PC-9 (cell line): ENCODE results near the gene WDR20. TPM values are rescaled to one million over a fixed set of nuclear protein-coding genes. Genes with fewer than 3 reads are reported as not detected.
"Not testable (repeated sequence)": the region's sequence is repeated elsewhere in the genome, so short reads cannot be mapped to it uniquely, and the experiment has no call there.

Source experiments
- BruUV-seq: library from RNA; stranded (reverse); fragments of 400-500 nt; replicated peaks from 2 replicates; lab custom pipeline; 2021; lab: Mats Ljungman, UMichigan
- CTCF ChIA-PET: fragments of 300-600 bp; sonication (Branson Sonifier 250); formaldehyde crosslinking; loops from one replicate; lab custom pipeline; 2022; ENCODE audit warnings: antibody characterized with exemption; lab: Charles Lee
- POLR2A ChIA-PET: fragments of 300-600 bp; sonication (Branson Sonifier 250); formaldehyde crosslinking; loops from one replicate; lab custom pipeline; 2022; ENCODE audit warnings: antibody characterized with exemption; ENCODE audit not compliant: unreplicated experiment; lab: Charles Lee
- DNase-seq, 2 experiments: peaks; one replicate each; pipeline versions ENCODE4 v3.0.0 to v3.0.0-alpha.2; 2015 to 2022; ENCODE audit warnings: mixed read lengths in 1 of 2
- H2AFZ ChIP-seq: fragments of 200-600 bp; sonication (generic); 2 replicates; pipeline ENCODE4 v1.8.1; 2017; ENCODE audit warnings: antibody characterized with exemption
- H3F3A ChIP-seq: fragments of 200-600 bp; sonication (generic); 2 replicates; pipeline ENCODE4 v1.8.1; 2017; ENCODE audit warnings: antibody characterized with exemption, mild to moderate bottlenecking, low read depth; ENCODE audit not compliant: insufficient read depth
- H3K27ac ChIP-seq: fragments of 200-600 bp; sonication (generic); 2 replicates; pipeline ENCODE4 v1.6.1; 2016; ENCODE audit warnings: mixed run types
- H3K27me3 ChIP-seq: fragments of 200-600 bp; sonication (generic); 2 replicates; pipeline ENCODE4 v1.6.1; 2016; ENCODE audit warnings: low read depth, mixed run types; ENCODE audit not compliant: insufficient read depth
- H3K36me3 ChIP-seq: fragments of 200-600 bp; sonication (generic); 2 replicates; pipeline ENCODE4 v1.6.1; 2016; ENCODE audit warnings: low read depth, mixed run types
- H3K4me1 ChIP-seq: fragments of 200-600 bp; sonication (generic); replicated peaks from 2 replicates; pipeline ENCODE4 v1.6.1; 2016; ENCODE audit warnings: mixed run types; ENCODE audit not compliant: insufficient read depth
- H3K4me2 ChIP-seq: fragments of 200-600 bp; sonication (generic); 2 replicates; pipeline ENCODE4 v1.6.1; 2017; ENCODE audit warnings: mixed run types
- H3K4me3 ChIP-seq: fragments of 200-600 bp; sonication (generic); 2 replicates; pipeline ENCODE4 v1.6.1; 2016; ENCODE audit warnings: mixed run types
- H3K79me2 ChIP-seq: fragments of 200-600 bp; sonication (generic); 2 replicates; pipeline ENCODE4 v1.6.1; 2017; ENCODE audit warnings: low read depth, mixed run types
- H3K9me2 ChIP-seq: fragments of 200-600 bp; sonication (generic); 2 replicates; pipeline ENCODE4 v1.8.1; 2017; ENCODE audit warnings: mild to moderate bottlenecking; ENCODE audit not compliant: insufficient read depth
- H3K9me3 ChIP-seq: fragments of 200-600 bp; sonication (generic); 2 replicates; pipeline ENCODE4 v1.8.1; 2016; ENCODE audit warnings: low read depth; ENCODE audit not compliant: insufficient read depth
- H4K20me1 ChIP-seq: fragments of 200-600 bp; sonication (generic); 2 replicates; pipeline ENCODE4 v1.8.1; 2017; ENCODE audit not compliant: insufficient read depth
- CTCF ChIP-seq: fragments of 200-600 bp; sonication (generic); conservative IDR thresholded peaks from 2 replicates; pipeline ENCODE4 v1.6.1; 2017; ENCODE audit warnings: mixed run types, antibody characterized with exemption, mild to moderate bottlenecking, moderate library complexity
- EZH2 ChIP-seq: fragments of 200-600 bp; sonication (generic); IDR thresholded peaks from 2 replicates; pipeline ENCODE4 v1.8.0; 2017; ENCODE audit warnings: antibody characterized with exemption, low read depth
- intact Hi-C: fragments of 100-400 bp; cut with micrococcal nuclease; formaldehyde crosslinking; loops from one replicate; pipeline ENCODE4 v1.10.0; 2022; ENCODE audit not compliant: unreplicated experiment
- total RNA-seq: library from RNA; stranded (reverse); gene quantifications from 2 replicates; pipeline ENCODE4 v1.2.3, GENCODE V29; 2021

The WDR20 gene
- total RNA-seq, 1 experiment from 2014 or later, result 93.5 TPM

GRCh38 chr14:102103062-102103695, 36.5 kb upstream of the WDR20 start:
- H4K20me1 ChIP-seq, result no peaks in the 10 kb centered on the region
- H3K4me3 ChIP-seq, result no peak overlapping the region
- H3K4me2 ChIP-seq, result no peak overlapping the region
- H3K4me1 ChIP-seq, result peaks cover 12% of the 10 kb centered on the region
- CTCF ChIA-PET, result no interaction called here
- no peaks in the 10 kb centered on the region for H3K36me3 ChIP-seq
- H3F3A ChIP-seq, result peaks cover 12% of the 10 kb centered on the region
- no TSS peak for BruUV-seq
- TF ChIP-seq CTCF (no peak), EZH2 (no peak)
- H2AFZ ChIP-seq, result no peak overlapping the region
- no peaks in the 10 kb centered on the region for H3K9me2 ChIP-seq
- DNase-seq, result no peak
- H3K27me3 ChIP-seq, result no peaks in the 10 kb centered on the region
- no peak overlapping the region for H3K27ac ChIP-seq
- POLR2A ChIA-PET, result no interaction called here
- intact Hi-C loops, result no loop called here
- no peaks in the 10 kb centered on the region for H3K9me3 ChIP-seq
- no peaks in the 10 kb centered on the region for H3K79me2 ChIP-seq

GRCh38 chr14:102105369-102105768, 34.3 kb upstream of the WDR20 start:
- H3F3A ChIP-seq, result no peaks in the 10 kb centered on the region; the same call in 1 of the 2 replicates
- no peak for DNase-seq
- TF ChIP-seq CTCF, result no peak
- TF ChIP-seq EZH2, result no peak
- no peaks in the 10 kb centered on the region for H3K9me2 ChIP-seq
- ChIA-PET CTCF (no interaction called here), POLR2A (interaction anchor here (0.6 kb wide), 1 partner anchor 42 kb away, joined by 3 read pairs; no protein-coding TSS in a partner anchor)
- H3K79me2 ChIP-seq, result no peaks in the 10 kb centered on the region
- H4K20me1 ChIP-seq, result no peaks in the 10 kb centered on the region
- no peaks in the 10 kb centered on the region for H3K4me1 ChIP-seq
- no peak overlapping the region for H3K4me3 ChIP-seq
- H3K36me3 ChIP-seq, result no peaks in the 10 kb centered on the region
- intact Hi-C loops, result no loop called here
- no peak overlapping the region for H2AFZ ChIP-seq
- peaks cover 8% of the 10 kb centered on the region; the same call in 1 of the 2 replicates for H3K9me3 ChIP-seq
- no peaks in the 10 kb centered on the region for H3K27me3 ChIP-seq
- H3K4me2 ChIP-seq, result no peak overlapping the region
- no peak overlapping the region for H3K27ac ChIP-seq
- BruUV-seq, result no TSS peak

- H3K79me2 ChIP-seq, H3K9me2 ChIP-seq, POLR2A ChIA-PET, H3K4me3 ChIP-seq, H3K27ac ChIP-seq, H2AFZ ChIP-seq, H3K27me3 ChIP-seq, DNase-seq, H3K4me2 ChIP-seq, H4K20me1 ChIP-seq, H3K9me3 ChIP-seq, H3K36me3 ChIP-seq, H3F3A ChIP-seq, intact Hi-C loops, BruUV-seq, CTCF ChIA-PET, H3K4me1 ChIP-seq: not testable (repeated sequence)
Observed at GRCh38 chr14:102109332-102109731, 30.4 kb upstream of the WDR20 start.

GRCh38 chr14:102111101-102111500, 28.6 kb upstream of the WDR20 start:
- POLR2A ChIA-PET, result interaction anchor here (0.6 kb wide), 1 partner anchor 14 kb away, joined by 10 read pairs; no protein-coding TSS in a partner anchor
- H3F3A ChIP-seq, result no peaks in the 10 kb centered on the region; the same call in 1 of the 2 replicates
- CTCF ChIA-PET, result no interaction called here
- H3K79me2 ChIP-seq, result no peaks in the 10 kb centered on the region
- DNase-seq, result no peak
- no peak overlapping the region for H3K27ac ChIP-seq
- H3K9me3 ChIP-seq, result peaks cover 8% of the 10 kb centered on the region; the same call in 1 of the 2 replicates
- no peak overlapping the region for H3K4me2 ChIP-seq
- no peaks in the 10 kb centered on the region for H3K36me3 ChIP-seq
- intact Hi-C loops, result no loop called here
- H3K4me1 ChIP-seq, result no peaks in the 10 kb centered on the region
- no peak overlapping the region for H3K4me3 ChIP-seq
- no TSS peak for BruUV-seq
- no peaks in the 10 kb centered on the region for H4K20me1 ChIP-seq
- no peak overlapping the region for H2AFZ ChIP-seq
- TF ChIP-seq EZH2, result no peak
- TF ChIP-seq CTCF, result no peak
- no peaks in the 10 kb centered on the region for H3K9me2 ChIP-seq
- H3K27me3 ChIP-seq, result no peaks in the 10 kb centered on the region
